Esophagus squamous epithelium (tissue), 5 donors: ENCODE data around the gene NDST1. TPM values are rescaled to one million over a fixed set of nuclear protein-coding genes. Genes with fewer than 3 reads are reported as not detected.
"Not testable (repeated sequence)": the region's sequence is repeated elsewhere in the genome, so short reads cannot be mapped to it uniquely, and the experiment has no call there.

Experiments
- DNase-seq: peaks from one replicate; lab custom pipeline; 2025; lab: John Stamatoyannopoulos, UW
- H3K27ac ChIP-seq, 4 donors: fragments of 200-600 bp; sonication (generic); one replicate each; pipeline ENCODE4 v1.5.1; 2016 to 2019; ENCODE audit warnings: mild to moderate bottlenecking in 1 of 4
- H3K27me3 ChIP-seq, 4 donors: fragments of 200-600 bp; sonication (generic); 1 replicate in 3 of 4; 2 replicates in 1 of 4; pipeline versions ENCODE4 v1.5.1 to v1.6.0; 2017 to 2021; ENCODE audit warnings: antibody characterized with exemption in 1 of 4
- H3K36me3 ChIP-seq, 3 donors: fragments of 200-600 bp; sonication (generic); one replicate each; pipeline ENCODE4 v1.5.1; 2016 to 2019
- H3K4me1 ChIP-seq, 3 donors: fragments of 200-600 bp; sonication (generic); one replicate each; pipeline ENCODE4 v1.5.1; 2017 to 2019
- H3K4me3 ChIP-seq, 4 donors: fragments of 200-600 bp; sonication (generic); 1 replicate in 3 of 4; 2 replicates in 1 of 4; pipeline ENCODE4 v1.5.1; 2016 to 2019; ENCODE audit warnings: mild to moderate bottlenecking in 2 of 4, moderate library complexity in 1 of 4
- H3K9me3 ChIP-seq, 3 donors: fragments of 200-600 bp; sonication (generic); one replicate each; pipeline ENCODE4 v1.5.1; 2016 to 2019
- CTCF ChIP-seq, 6 experiments: fragments of 450-650 bp in 4 of 6; fragments of 200-600 bp in 2 of 6; sonication (generic) in 2 of 6; IDR thresholded peaks; one replicate each; pipeline ENCODE4 v1.5.1; 2016 to 2019; ENCODE audit warnings: antibody characterized with exemption in 6 of 6, mild to moderate bottlenecking in 4 of 6, moderate library complexity in 4 of 6
- POLR2A ChIP-seq, 4 donors: fragments of 450-650 bp; IDR thresholded peaks; one replicate each; pipeline ENCODE4 v1.6.1; 2017; ENCODE audit warnings: antibody characterized with exemption in 4 of 4, mild to moderate bottlenecking in 4 of 4, moderate library complexity in 3 of 4
- WGBS, 2 donors: methylation state at CpG; one replicate each; pipeline ENCODE4 v1.1.5; 2018; 5-methylcytosine and 5-hydroxymethylcytosine counted together
- intact Hi-C: fragments of 100-400 bp; cut with DNase I; formaldehyde crosslinking; loops from one replicate; pipeline ENCODE4 v1.15.0; 2022
- total RNA-seq, 4 donors: library from RNA; depleted of rRNA; stranded (reverse); fragments of >200 nt; gene quantifications; one replicate each; pipeline ENCODE4 v1.1.0, GENCODE V29; 2016
- donor health status: DM: yes; HTN: yes; CAD: no.

NDST1 gene
- total RNA-seq, 4 donors from 2014 or later: 76.5 to 205 (median 118) TPM

- DNase-seq: no peak
- Histone ChIP-seq H3K4me1 (peaks cover 42 to 99% (median 89%) of the 10 kb centered on the region in 3 donors), H3K4me3 (no peak overlapping the region), H3K9me3 (no peaks in the 10 kb centered on the region), H3K27ac (peak overlapping the region; percentile 17 to 98 (median 87)), H3K36me3 (peaks cover 0 to 18% (median 0%) of the 10 kb centered on the region in 3 donors), H3K27me3 (no peaks in the 10 kb centered on the region)
- WGBS, 2 donors: 65 to 66% methylated on average over 4 to 6 of the region's 6 CpGs
- intact Hi-C loops: no loop called here
- TF ChIP-seq POLR2A (IDR thresholded peaks at IDR 0.05): no peak
- no peak for TF ChIP-seq CTCF (IDR thresholded peaks at IDR 0.05)
Observed at GRCh38 chr5:150515446-150515845, 7.5 kb downstream of the NDST1 start.

- TF ChIP-seq CTCF (IDR thresholded peaks at IDR 0.05): no peak
- 70 to 79% methylated on average over 3 to 5 of the region's 5 CpGs for WGBS, 2 donors
- Histone ChIP-seq H3K27ac (peak overlapping the region; percentile 17 to 98 (median 87)), H3K4me3 (no peak overlapping the region), H3K27me3 (no peaks in the 10 kb centered on the region), H3K9me3 (no peaks in the 10 kb centered on the region), H3K4me1 (peaks cover 36 to 99% (median 88%) of the 10 kb centered on the region in 3 donors), H3K36me3 (peaks cover 0 to 23% (median 0%) of the 10 kb centered on the region in 3 donors)
- no peak for DNase-seq
- intact Hi-C loops: no loop called here
Observed at GRCh38 chr5:150516011-150516410, 8.1 kb downstream of the NDST1 start.

GRCh38 chr5:150517272-150518152 lies 9.6 kb downstream of the NDST1 start:
- WGBS, 2 donors: 28 to 31% methylated on average over 10 of the region's 13 CpGs
- peaks cover 6 to 38% (median 6%) of the 10 kb centered on the region in 3 donors for H3K36me3 ChIP-seq
- H3K4me3 ChIP-seq: no peak overlapping the region
- intact Hi-C loops: no loop called here
- H3K27ac ChIP-seq: peak overlapping the region; percentile 60 to 98 (median 86)
- H3K9me3 ChIP-seq: no peaks in the 10 kb centered on the region
- no peak for TF ChIP-seq POLR2A (IDR thresholded peaks at IDR 0.05)
- no peak for TF ChIP-seq CTCF (IDR thresholded peaks at IDR 0.05)
- peaks cover 21 to 99% (median 82%) of the 10 kb centered on the region in 3 donors for H3K4me1 ChIP-seq
- H3K27me3 ChIP-seq: no peaks in the 10 kb centered on the region
- no peak for DNase-seq

GRCh38 chr5:150518712-150519559 lies 11.0 kb downstream of the NDST1 start:
- H3K27me3 ChIP-seq, H3K9me3 ChIP-seq, intact Hi-C loops, DNase-seq, H3K4me3 ChIP-seq: not testable (repeated sequence)
- H3K4me1 ChIP-seq: peaks cover 24 to 99% (median 81%) of the 10 kb centered on the region in 3 donors
- peaks cover 6 to 49% (median 6%) of the 10 kb centered on the region in 3 donors for H3K36me3 ChIP-seq
- peak overlapping the region in 3 of 4 donors; percentile 28 to 56 (median 36) for H3K27ac ChIP-seq
- 67 to 71% methylated on average over 12 to 13 of the region's 14 CpGs for WGBS, 2 donors

- WGBS, 2 donors: 63 to 76% methylated on average over 7 to 8 of the region's 10 CpGs
Observed at GRCh38 chr5:150519560-150519945, 11.6 kb downstream of the NDST1 start.

More at GRCh38 chr5:150519560-150519945, 11.6 kb downstream of the NDST1 start:
- intact Hi-C loops: no loop called here
- DNase-seq: no peak
- Histone ChIP-seq H3K4me1 (peaks cover 24 to 100% (median 77%) of the 10 kb centered on the region in 3 donors), H3K4me3 (no peak overlapping the region), H3K9me3 (no peaks in the 10 kb centered on the region), H3K36me3 (peaks cover 6 to 55% (median 6%) of the 10 kb centered on the region in 3 donors), H3K27me3 (no peaks in the 10 kb centered on the region), H3K27ac (peak overlapping the region in 3 of 4 donors; percentile 28 to 56 (median 36))
- TF ChIP-seq POLR2A (IDR thresholded peaks at IDR 0.05) (no peak), CTCF (IDR thresholded peaks at IDR 0.05) (no peak)
